Calu3 (cell line): ENCODE measurements around the gene HGS. TPM values are rescaled to one million over a fixed set of nuclear protein-coding genes. Genes with fewer than 3 reads are reported as not detected.

ENCODE experiments used
- BruUV-seq: library from RNA; stranded (reverse); fragments of 400-500 nt; replicated peaks from 2 replicates; lab custom pipeline; 2021; lab: Mats Ljungman, UMichigan
- CTCF ChIA-PET: fragments of 300-600 bp; sonication (Branson Sonifier 250); formaldehyde crosslinking; loops from one replicate; lab custom pipeline; 2022; ENCODE audit warnings: antibody characterized with exemption; lab: Charles Lee
- DNase-seq: peaks from one replicate; pipeline ENCODE4 v3.0.0; 2022
- H3K27ac Mint-ChIP-seq: one replicate; pipeline ENCODE4 v1.8.0; 2022; ENCODE audit warnings: mixed read lengths; ENCODE audit not compliant: unreplicated experiment
- H3K27me3 Mint-ChIP-seq: one replicate; pipeline ENCODE4 v1.8.0; 2022; ENCODE audit warnings: mixed read lengths; ENCODE audit not compliant: unreplicated experiment
- H3K36me3 Mint-ChIP-seq: one replicate; pipeline ENCODE4 v1.8.0; 2022; ENCODE audit warnings: mild to moderate bottlenecking, moderate library complexity, mixed read lengths; ENCODE audit not compliant: insufficient read depth, unreplicated experiment
- H3K4me1 Mint-ChIP-seq: one replicate; pipeline ENCODE4 v1.8.0; 2022; ENCODE audit warnings: mild to moderate bottlenecking, low read depth, mixed read lengths; ENCODE audit not compliant: unreplicated experiment
- H3K4me3 Mint-ChIP-seq: one replicate; pipeline ENCODE4 v1.8.0; 2022; ENCODE audit warnings: mild to moderate bottlenecking, low read depth, moderate library complexity, mixed read lengths; ENCODE audit not compliant: unreplicated experiment
- H3K9me3 Mint-ChIP-seq: one replicate; pipeline ENCODE4 v1.8.0; 2022; ENCODE audit warnings: low read depth, mixed read lengths; ENCODE audit not compliant: unreplicated experiment
- CTCF ChIP-seq: fragments of 200-600 bp; IDR thresholded peaks from one replicate; pipeline ENCODE4 v1.8.0; 2022; ENCODE audit warnings: antibody characterized with exemption; ENCODE audit not compliant: unreplicated experiment
- intact Hi-C: fragments of 100-400 bp; cut with micrococcal nuclease; formaldehyde crosslinking; loops from one replicate; pipeline ENCODE4 v1.10.0; 2022; ENCODE audit not compliant: unreplicated experiment
- total RNA-seq: library from RNA; stranded (reverse); gene quantifications from 2 replicates; pipeline ENCODE4 v1.2.3, GENCODE V29; 2022

The HGS gene
- total RNA-seq, 1 experiment from 2014 or later: 160 TPM

GRCh38 chr17:81636505-81637288, 47.1 kb upstream of the HGS start, which contains the start of the genes NPLOC4 and TSPAN10:
TSS of gene NPLOC4 (minus strand) at chr17:81637112. CDS start at chr17:81636930, 182 bp downstream.
TSS of gene TSPAN10 (plus strand) at chr17:81637196. CDS start at chr17:81642413, 5,217 bp downstream.
- DNase-seq: peak; percentile 90
- Mint-ChIP-seq H3K36me3 (peaks cover 31% of the 10 kb centered on the region), H3K4me3 (peak within 1 kb of the TSS; percentile 83), H3K27me3 (no peaks in the 10 kb centered on the region), H3K9me3 (no peaks in the 10 kb centered on the region), H3K27ac (peak within 1 kb of the TSS; percentile 88), H3K4me1 (no peaks in the 10 kb centered on the region)
- TF ChIP-seq CTCF: no peak
- intact Hi-C loops: loop anchor here (2.0 kb wide), 1 partner anchor 28 kb away; no protein-coding TSS in a partner anchor
- no TSS peak for BruUV-seq
- CTCF ChIA-PET: no interaction called here

GRCh38 chr17:81638683-81639082, 45.1 kb upstream of the HGS start:
- CTCF ChIA-PET: interaction anchor here (0.6 to 0.9 kb wide), 3 partner anchors 9 to 92 kb away, joined by 5 to 7 read pairs (median 5); no protein-coding TSS in a partner anchor
- H3K4me3 Mint-ChIP-seq: no peak overlapping the region
- DNase-seq: no peak
- intact Hi-C loops: no loop called here
- peaks cover 26% of the 10 kb centered on the region for H3K36me3 Mint-ChIP-seq
- no peaks in the 10 kb centered on the region for H3K4me1 Mint-ChIP-seq
- no peak overlapping the region for H3K27ac Mint-ChIP-seq
- no peaks in the 10 kb centered on the region for H3K27me3 Mint-ChIP-seq
- no peaks in the 10 kb centered on the region for H3K9me3 Mint-ChIP-seq
- TF ChIP-seq CTCF: no peak
- no TSS peak for BruUV-seq

GRCh38 chr17:81640011-81640410, 43.8 kb upstream of the HGS start:
- no TSS peak for BruUV-seq
- CTCF ChIA-PET: no interaction called here
- no peaks in the 10 kb centered on the region for H3K27me3 Mint-ChIP-seq
- no peak overlapping the region for H3K4me3 Mint-ChIP-seq
- H3K27ac Mint-ChIP-seq: no peak overlapping the region
- intact Hi-C loops: no loop called here
- no peak for TF ChIP-seq CTCF
- H3K4me1 Mint-ChIP-seq: no peaks in the 10 kb centered on the region
- no peaks in the 10 kb centered on the region for H3K9me3 Mint-ChIP-seq
- peaks cover 26% of the 10 kb centered on the region for H3K36me3 Mint-ChIP-seq
- no peak for DNase-seq

GRCh38 chr17:81641825-81642489, 41.9 kb upstream of the HGS start:
- BruUV-seq: no TSS peak
- CTCF ChIA-PET: interaction anchor here (1.0 kb wide), 1 partner anchor 41 kb away, joined by 3 read pairs; no protein-coding TSS in a partner anchor
- no peaks in the 10 kb centered on the region for H3K9me3 Mint-ChIP-seq
- peaks cover 2% of the 10 kb centered on the region for H3K27me3 Mint-ChIP-seq
- H3K4me1 Mint-ChIP-seq: no peaks in the 10 kb centered on the region
- H3K4me3 Mint-ChIP-seq: no peak overlapping the region
- peaks cover 9% of the 10 kb centered on the region for H3K36me3 Mint-ChIP-seq
- intact Hi-C loops: no loop called here
- DNase-seq: no peak
- no peak overlapping the region for H3K27ac Mint-ChIP-seq
- no peak for TF ChIP-seq CTCF
